Fibroblast of the aortic adventitia (primary cell): Measurements from ENCODE around the gene RADIL. TPM values are rescaled to one million over a fixed set of nuclear protein-coding genes. Genes with fewer than 3 reads are reported as not detected.

Experiments used
- DNase-seq: peaks from one replicate; pipeline ENCODE4 v3.0.0-alpha.2; 2010; ENCODE audit warnings: low read depth
- H3K4me3 ChIP-seq: 2 replicates; pipeline ENCODE4 v1.5.1; 2011; ENCODE audit warnings: low read depth, mild to moderate bottlenecking, control low read depth, low read length, moderate library complexity
- total RNA-seq: library from RNA; depleted of rRNA; stranded (reverse); fragments of >200 nt; gene quantifications from 2 replicates; pipeline ENCODE4 v1.2.3, GENCODE V29; 2012; ENCODE audit warnings: low replicate concordance
- TF ChIP-seq, protein P1 (sequence below): IDR thresholded peaks from 2 replicates; pipeline ENCODE4 v1.5.1; 2011; ENCODE audit warnings: mild to moderate bottlenecking, low read length, control low read depth, inconsistent platforms; ENCODE audit not compliant: insufficient read depth

The RADIL gene
- total RNA-seq, 1 donor: 1.4 TPM

GRCh38 chr7:4883033-4883371 is 514 bp downstream of the RADIL start:
- H3K4me3 ChIP-seq: peak overlapping the region; percentile 66
- TF ChIP-seq, protein P1, sequence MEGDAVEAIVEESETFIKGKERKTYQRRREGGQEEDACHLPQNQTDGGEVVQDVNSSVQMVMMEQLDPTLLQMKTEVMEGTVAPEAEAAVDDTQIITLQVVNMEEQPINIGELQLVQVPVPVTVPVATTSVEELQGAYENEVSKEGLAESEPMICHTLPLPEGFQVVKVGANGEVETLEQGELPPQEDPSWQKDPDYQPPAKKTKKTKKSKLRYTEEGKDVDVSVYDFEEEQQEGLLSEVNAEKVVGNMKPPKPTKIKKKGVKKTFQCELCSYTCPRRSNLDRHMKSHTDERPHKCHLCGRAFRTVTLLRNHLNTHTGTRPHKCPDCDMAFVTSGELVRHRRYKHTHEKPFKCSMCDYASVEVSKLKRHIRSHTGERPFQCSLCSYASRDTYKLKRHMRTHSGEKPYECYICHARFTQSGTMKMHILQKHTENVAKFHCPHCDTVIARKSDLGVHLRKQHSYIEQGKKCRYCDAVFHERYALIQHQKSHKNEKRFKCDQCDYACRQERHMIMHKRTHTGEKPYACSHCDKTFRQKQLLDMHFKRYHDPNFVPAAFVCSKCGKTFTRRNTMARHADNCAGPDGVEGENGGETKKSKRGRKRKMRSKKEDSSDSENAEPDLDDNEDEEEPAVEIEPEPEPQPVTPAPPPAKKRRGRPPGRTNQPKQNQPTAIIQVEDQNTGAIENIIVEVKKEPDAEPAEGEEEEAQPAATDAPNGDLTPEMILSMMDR: no peak
- no peak for DNase-seq

DNA sequence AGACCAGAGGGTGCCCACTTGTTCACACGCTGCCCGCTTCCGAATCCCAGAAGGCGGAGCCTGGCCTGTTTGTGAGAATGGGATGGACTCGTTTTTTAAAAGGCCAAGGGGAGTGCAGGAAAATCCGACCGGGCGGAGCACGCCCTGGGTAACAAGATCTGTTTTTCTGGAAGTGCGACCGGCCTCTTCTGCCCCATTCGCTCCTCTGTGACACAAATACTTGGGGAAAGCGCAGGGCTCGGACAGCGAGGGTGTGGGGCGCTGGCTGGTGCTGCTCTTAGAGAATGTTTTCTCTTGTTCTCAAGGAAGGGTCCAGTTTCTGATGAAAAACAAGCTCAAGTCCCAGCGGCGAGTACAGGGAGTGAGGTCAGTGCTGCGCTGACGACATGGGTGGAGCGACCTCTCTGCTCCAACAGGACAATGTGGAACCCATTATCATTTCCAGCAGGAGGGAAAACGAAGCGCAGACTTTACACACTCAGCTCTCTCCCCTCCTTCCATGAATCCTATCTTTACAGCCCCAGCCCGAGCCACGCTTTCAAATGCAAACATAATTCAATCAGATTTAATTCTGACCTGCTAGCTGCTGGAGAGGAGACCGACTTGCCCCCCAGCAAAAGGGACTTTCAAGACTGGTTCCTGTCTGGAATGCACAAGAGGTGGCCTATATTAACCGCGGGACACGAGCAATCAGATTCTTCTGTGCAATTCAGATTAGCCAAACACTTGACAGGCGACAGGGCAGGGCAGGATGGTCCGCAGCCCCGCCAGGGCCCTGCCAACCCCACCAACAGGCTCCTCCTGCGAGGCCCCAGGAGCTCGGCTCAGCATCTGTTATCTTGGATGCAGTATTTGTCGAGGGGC is 1.1 kb downstream of the RADIL start:
- TF ChIP-seq, protein P1: peak; percentile 4
- H3K4me3 ChIP-seq: peak overlapping the region; percentile 66

DNA sequence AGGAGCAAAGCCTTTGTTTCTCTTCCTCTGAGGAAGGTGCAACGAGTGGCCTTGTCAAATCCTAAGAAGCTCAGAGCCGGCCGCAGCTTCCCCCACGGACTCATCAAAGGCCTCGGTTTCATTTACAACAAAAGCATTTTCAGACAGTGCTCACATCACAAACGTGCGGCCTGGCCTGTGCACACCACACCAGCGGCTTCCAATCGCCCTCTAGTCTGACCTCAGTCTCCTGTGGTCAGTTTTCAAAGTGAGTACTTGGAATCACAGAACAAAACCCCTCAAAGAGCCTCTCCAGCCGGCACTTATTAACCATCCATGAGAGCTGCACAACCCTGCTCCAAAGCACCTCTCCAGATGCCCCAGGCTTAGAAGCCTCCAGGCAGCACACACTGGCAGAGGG is 3.3 kb downstream of the RADIL start:
- peak; percentile 32 for DNase-seq
- H3K4me3 ChIP-seq: no peak overlapping the region
- TF ChIP-seq, protein P1: no peak

More for the DNA sequence above, 1.1 kb downstream of the RADIL start:
- DNase-seq: peak; percentile 87

DNA sequence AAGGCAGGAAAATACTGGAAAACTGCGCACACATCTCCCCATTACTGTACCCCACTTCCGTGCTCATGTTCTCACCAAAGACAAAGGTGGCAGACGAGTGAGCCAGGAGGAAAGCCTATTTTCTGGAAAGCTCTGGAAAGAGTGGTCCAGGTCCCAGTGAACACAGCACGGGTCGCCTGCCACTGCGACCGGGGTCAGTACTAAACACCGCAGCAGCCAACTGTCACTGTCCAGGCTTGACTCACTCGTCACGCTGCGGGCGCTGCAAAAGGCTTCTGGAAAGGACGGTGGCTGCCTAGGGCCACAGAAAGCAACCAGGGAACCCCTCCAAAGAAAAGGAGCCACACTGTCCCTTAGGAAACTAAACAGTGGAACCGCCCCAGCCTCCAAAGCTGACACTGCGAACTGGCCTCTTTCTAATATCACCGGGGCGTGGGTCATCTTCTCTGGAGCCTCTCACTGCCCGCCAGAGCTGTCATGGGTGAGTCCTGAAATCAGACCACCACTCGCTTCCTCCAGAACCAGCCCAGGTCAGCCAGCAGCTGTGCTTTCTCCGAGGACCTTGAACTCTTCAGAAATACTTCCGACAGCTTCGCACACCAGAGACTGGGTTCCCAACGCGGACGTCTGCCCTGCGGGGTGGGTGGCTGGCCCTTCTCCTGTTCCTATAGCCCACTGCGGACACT is 4.0 kb downstream of the RADIL start:
- TF ChIP-seq, protein P1: no peak
- no peak overlapping the region for H3K4me3 ChIP-seq
- no peak for DNase-seq

DNA sequence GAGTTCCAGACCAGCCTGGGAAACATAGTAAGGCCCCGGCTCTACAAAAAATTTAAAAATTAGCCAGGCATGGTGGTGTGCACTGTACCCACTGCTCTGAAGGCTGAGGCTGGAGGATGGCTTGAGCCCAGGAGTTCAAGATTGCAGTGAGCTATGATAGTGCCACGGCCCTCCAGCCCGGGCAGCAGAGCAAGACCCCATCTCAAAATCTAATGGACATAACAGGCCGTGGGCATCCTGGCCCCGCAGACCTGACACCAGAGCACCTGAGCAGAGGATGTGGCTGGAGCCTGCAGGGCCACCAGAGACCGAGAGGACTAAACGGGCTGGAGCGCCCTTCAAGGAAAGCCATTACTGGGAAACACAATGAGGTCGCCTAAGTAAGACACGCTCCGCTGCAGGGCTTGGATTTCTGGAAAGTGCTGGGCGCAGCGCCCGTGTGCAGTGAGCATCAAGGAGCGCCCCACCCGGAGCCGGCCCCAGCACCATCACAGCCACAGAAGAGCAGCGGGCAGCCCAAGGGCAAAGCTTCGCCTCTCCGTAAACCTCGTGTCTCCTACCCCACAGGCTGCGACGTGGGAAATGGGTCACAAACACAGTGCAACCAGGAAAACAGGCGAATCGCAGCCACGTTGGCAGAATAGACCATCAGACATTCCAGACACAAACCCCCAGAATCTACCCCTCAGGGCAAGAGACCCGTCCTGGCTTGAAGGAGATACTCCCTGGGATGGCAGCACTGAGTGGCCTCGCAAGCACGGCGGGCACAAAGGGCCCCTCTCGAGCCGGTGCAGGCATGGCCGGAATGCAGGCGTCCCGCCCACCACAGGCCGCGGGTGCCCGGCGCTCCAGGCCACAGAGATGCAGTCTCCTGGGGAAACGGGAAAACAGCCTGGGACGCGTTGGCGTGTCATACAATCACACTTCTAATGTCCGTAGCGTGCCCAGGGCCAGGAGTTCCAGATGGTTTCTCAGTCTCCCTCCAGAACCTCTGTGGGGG is 4.9 kb downstream of the RADIL start:
- TF ChIP-seq, protein P1: no peak
- DNase-seq: no peak
- H3K4me3 ChIP-seq: no peak overlapping the region

DNA sequence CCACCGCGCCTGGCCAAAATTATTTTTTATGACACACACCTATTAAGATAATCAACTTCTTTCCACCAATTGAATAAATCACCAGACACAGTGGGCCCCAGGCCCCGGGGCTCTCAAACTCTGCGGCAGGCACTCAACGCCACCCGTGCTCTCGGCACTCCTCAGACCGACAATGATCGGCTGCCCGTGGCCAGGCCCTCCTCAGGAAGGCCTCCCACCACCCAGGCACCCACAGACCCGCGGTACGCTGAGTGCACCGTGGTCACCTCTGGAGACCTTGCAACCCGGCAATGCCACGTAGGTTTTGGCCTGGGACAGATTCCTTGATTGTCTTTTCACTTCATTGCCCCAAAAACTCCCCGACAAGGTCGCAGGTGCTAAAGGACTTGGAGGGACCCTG is 6.9 kb downstream of the RADIL start:
- TF ChIP-seq, protein P1: no peak
- DNase-seq: no peak
- no peak overlapping the region for H3K4me3 ChIP-seq
